Measurements from ENCODE around the gene TBX19.
A peak's percentile ranks its signal among the peaks of the same experiment; 100 is the strongest.
"Not testable (repeated sequence)": the region's sequence is repeated elsewhere in the genome, so short reads cannot be mapped to it uniquely, and the experiment has no call there.

Gene TBX19

DNA sequence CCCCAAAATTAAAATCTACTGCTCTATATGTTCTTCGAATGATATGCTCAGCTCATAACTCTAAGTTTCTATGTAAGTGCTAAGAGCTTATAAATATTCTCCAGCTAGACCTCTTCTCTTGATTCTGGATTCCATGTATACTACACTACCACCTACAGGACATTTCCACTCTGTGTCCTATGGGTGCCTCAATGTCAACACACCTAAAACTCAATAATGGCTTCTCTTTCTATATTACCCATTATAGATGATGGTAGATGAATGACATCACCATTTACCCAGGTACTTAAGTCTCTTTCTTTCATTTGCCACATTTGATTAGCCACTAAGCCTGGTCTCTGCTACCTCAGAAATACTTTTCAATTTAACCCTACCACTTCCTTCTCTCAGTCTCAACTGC, 41.3 kb downstream of the TBX19 start:
- peak; percentile 29 for DNase-seq

DNA sequence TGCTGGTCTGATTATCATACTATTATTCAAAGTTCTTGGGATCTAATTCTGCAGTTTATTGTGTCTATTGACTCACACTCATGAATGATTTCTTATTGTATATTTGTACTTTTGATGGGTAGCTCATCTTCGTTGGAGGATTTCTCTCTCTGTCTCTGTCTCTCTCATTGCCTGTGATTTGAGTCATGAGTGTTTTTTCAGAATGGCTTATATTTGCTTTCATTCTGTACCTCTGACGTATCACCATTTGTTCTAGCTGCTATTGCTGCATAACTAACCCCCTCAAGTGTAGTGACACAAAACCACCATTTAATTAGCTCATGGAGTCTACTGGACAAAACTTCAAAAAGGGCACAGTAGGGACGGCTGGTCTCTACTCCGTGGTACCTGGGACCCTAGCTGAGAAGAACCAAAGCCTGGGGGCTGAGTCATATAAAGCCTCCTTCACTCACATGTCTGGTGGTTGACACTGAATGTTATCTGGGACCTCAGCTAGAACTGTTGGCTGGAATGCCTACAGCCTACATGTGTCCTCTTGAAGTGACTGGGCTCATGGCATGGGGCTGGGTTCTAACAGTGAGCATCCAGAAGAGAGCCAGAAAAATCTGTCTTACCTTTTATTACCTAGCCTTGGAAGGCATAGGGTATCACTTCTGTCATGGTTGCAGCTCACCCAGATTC, 44.2 kb downstream of the TBX19 start:
- DNase-seq, result no peak

DNA sequence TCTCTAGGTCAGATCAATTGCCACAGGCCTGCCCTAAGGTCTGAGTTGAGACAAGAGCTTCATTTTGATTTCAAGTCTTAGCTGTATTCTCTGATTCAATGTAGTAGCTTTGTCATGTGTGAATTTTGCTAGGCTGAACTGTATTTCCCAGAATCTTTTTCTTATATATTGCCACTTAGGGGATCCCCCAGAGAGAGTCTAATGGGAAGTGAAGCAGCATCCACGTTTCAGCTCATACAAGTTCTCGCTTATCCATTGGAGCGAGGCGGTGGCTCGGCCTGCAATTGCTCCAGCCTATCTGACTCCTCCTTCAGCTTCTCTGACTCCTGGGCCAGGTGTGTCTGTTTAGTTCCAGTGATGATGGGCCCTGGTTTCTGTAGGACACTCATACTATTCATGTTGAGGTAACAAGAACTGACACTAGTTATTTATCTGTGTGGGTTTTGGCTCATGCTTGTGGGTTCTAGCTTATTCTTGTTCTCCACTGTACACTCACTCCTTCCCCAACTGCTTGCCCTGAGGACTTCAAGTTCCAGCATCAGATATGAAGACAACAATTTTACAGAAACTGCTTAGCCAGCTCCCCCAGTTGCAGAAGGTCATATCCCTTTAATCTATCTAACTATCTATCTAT, 48.2 kb downstream of the TBX19 start:
- no peak for DNase-seq

DNA sequence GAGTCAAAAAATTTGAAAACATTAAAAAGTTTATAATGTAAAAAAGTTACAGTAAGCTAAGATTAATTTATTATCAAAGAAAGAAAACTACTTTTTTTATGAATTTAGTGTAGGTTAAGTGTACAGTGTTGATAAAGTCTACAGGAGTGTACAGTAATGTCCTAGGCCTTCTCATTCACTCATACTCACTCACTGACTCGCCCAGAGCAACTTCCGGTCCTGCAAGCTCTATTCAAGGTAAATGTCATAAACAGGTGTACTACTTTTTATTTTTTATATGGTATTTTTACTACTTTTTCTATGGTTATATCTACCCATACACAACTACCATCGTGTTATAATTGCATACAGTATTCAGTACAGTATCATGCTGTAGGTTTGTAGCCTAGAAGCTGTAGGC, 49.6 kb downstream of the TBX19 start:
- no peak for DNase-seq

DNA sequence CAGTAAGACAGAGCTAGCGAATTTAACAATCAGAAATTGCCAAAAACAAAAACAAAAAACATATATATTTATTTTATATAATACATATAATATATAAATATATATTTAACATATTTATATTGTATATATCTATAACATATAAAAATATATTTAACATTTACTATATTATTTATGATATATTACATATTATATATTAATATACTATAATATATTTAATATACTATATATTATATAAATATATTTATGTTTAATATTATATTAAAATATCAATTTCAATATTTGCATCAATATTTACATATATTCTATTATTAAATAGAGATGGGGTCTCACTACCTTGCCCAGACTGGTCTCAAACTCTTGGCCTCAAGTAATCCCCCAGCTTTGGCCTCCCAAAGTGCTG, 50.9 kb downstream of the TBX19 start:
- no peak for DNase-seq

DNA sequence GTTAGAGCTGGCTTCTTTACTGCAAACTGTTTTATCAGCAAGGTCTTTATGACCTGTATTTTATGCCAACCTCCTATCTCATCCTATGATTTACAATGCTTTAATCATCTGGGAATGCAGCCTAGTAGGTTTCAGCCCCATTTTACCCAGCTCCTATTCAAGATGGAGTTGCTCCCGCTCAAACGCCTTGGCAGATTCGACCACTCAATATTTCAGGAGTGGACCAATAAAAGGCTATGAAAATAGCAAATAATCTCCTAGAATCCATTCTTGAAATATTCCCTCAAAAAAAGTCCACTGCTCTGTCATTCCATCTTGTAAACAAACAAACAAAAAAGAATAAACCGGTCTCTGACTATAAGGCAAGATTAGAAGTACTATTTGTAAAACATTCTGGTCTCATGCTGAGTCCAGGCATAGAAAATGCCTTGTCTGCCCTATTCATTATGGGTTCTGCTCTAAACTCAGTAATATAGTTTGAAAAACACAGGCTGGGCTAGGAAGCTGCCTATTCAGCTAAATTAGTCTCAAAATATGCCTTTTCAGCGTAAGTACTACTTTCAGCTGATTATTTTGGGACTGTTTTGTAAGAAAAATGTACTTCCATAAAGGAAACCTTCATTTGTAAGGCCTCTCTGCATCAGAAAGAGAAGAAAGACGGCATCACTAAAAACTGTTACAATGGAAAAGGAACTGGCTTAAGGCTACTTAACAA, 53.0 kb downstream of the TBX19 start:
- no peak for DNase-seq

DNA sequence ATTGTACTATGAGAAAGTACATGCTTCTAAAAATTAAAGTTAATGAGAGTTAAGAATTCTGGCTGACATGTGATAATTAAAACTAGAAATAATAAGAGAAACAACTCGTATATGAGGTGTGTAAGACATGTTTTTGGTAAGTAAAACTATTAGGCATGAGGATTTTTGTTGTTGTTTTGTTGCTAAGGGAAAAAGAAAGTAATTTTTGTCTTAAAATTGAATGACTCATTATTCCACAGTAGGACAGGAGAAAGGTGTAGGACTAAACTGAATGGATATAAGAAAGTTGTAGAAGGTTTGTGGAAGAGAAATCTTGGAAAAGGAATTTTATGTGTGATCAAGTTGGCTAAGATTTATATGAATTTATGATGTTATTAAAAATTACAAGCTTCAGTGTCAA, 54.8 kb downstream of the TBX19 start:
- DNase-seq, result no peak

DNA sequence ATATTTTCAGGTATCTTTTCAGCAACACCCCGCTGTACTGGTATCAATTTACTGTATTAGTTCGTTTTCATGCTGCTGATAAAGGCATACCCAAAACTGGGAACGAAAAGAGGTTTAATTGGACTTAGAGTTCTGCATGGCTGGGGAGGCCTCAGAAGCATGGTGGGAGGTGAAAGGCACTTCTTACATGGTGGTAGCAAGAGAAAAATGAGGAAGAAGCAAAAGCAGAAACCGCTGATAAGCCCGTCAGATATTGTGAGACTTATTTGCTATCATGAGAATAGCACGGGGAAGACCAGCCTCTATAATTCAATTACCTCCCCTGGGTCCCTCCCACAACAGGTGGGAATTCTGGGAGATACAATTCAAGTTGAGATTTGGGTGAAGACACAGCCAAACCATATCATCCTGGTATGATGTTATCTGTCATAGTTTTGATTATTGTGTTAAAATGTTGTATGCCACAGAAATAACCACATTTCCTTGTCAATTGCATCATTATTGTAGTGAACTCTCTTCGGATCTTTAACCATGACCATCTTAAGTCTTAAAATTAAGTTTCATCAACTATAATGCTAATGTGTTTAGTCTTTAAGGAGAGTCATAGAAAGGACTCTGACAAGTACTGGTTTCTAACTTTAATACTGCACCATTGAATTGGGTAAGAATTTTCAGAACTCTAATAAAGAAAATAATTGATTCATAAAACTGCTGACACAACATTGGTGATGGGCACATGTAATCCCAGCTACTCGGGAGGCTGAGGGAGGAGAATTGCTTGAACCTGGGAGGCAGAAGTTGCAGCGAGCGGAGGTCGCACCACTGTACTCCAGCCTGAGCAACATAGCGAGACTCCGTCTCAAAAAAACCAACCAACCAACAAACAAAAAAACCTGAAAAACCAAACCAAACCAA, 58.2 kb downstream of the TBX19 start:
- DNase-seq, result peak; percentile 48

DNA sequence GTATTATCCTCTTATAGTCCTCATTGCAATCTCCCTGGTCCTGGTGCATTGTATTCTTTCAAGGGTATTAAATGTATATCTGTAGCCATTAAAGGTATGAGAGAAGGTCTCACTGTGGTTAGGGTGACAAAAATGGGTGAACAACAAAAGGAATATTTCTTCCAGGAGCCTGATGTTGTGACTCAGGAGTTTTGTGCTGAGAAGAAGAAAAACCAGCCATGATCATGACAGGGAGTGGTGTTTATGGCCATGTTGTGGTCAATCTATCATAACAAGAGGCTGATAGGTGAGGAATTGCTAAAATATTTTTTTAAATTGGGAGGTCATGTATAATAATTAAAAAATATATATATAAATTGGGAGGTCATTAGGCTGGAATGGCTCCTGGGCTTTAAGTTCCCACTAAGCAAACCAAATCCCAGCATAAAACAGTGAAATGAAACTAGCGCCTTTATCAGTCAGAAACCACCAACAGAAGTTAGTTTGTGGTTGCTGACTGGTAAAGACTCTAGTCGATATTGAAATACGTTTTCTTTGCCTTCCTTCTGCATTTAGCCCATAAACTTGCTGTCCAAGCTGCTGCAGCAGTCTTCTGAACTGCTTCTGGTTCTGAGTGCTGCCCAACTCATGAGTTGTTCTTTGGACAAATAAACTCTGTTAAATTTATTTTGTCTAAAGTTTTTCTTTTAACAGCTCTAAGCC, 60.3 kb downstream of the TBX19 start:
- DNase-seq, result peak; percentile 95

DNA sequence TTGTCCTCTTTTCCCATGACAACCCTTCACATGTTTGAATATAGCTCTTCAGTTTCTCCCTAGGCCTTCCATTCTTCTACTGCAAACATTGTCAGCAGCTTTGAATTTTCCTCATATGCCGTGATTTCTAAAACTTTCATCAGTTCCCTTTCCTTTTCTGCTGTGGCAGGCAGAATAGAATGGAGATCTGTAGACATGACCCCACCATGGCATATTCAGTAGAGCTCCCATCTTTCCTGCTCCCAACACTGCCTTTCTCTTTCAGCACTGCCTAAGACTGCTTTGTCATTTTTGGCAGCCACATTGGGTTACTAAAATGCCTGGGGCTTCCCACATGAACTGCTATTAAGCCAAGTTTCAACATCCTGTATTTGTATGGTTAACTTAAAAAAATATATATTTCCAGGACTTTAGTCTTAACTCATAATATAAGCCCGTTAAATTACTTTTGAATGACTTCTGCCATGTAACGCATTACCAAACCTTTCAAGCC, 60.9 kb downstream of the TBX19 start:
- peak; percentile 46 for DNase-seq

DNA sequence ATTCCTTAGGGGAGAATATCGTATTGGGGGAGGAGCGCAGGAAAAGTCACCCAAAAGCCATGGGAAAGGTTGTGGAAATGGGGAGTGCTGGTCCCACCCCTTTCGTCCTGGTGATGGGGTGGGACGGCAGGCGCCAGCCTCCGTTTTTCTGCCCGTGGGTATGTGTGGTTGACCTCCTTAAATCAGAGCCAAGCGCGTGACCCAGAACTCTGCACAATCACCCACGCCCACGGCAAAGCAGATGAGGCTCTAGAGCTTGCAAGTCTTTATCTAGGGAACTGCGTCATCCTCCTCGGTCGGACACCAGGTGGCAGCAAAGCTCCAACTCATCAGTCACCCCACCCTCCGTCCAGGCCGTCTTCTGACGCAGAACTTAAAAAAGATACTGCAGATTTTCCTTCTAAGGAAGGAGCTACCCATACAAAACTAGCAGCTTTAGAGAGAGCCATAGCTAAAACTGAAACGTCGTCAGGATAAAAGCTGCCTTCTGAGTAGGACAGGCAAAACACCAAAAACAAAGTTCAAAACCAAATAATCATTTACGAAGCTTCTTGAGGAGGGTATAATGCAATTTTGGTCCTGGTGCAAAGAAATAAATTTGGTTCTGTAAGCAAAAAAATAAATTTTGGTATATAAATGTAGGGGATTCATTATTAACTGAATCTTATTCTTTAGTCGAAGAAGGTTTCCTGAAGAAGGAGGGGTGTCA, 62.0 kb downstream of the TBX19 start:
- DNase-seq, result peak; percentile 60

DNA sequence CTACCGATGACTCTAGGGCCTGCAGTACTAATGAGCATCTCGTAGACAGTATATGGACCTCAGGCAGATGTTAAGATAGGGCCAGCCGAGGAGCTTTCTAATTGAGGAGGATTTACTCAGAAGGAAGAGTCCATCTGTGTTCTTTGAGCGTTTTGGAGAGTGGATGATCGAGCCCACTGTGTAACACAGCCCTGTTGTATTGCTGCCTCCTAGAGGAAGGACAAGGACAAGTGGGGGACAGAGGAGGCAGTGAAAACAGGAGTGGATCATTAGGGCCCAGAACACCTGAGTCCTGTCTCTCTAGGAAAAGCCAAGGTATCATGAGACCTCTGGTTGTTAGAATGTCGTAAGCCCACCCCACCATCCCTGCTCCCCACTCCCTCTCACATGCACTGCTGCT, 62.9 kb downstream of the TBX19 start:
- DNase-seq, result no peak

DNA sequence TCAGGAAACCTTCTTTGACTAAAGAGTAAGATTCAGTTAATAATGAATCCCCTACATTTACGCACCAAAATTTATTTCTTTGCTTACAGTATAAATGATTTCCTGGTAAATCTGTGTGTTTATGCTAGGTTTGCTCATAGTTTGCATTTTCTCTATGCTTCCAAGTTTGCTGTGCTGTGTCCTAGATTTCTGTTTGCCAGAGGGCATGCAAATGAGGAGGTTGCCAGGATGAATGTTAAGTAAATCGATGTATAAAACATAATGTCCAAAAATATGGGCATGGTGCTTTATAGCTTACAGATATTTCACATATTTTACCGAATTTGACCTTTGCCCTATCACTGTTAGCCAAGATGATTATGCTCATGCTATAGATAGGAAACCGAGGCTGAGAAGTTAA, 63.8 kb downstream of the TBX19 start:
- no peak for DNase-seq

DNA sequence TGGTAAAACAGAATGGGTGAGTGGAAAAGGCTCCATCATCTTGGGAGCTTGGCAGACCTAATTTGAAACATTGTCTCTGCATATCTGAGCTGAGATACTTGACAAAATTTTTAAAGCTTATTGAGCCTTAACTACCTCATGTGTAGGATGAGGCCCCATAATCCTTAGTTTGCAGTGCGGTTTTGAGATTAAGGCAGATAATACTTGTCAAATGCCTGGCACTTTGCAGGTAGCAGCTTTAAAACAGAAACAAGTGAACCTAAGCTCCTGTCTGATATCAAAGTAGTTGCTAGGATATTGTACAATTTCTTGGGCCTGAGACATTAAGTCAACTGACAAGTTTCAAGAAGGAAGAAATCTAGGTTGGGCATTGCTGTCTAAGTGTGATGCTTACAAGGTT, 65.3 kb downstream of the TBX19 start:
- no peak for DNase-seq

DNA sequence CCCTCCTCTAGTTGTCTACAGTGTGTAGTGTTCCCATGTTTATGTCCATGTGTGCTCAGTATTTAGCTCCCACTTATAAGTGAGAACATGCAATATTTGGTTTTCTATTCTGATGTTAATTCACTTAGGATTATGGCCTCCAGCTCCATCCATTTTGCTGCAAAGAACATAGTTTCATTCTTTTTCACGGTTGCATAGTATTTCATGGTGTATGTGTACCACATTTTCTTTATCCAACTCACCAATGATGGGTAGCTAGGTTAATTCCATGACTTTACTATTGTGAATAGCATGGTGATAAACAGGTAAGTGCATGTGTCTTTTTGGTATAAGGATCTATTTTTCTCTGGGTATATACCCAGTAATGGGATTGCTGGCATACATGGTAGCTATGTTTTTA, 67.0 kb downstream of the TBX19 start:
- no peak for DNase-seq

DNA sequence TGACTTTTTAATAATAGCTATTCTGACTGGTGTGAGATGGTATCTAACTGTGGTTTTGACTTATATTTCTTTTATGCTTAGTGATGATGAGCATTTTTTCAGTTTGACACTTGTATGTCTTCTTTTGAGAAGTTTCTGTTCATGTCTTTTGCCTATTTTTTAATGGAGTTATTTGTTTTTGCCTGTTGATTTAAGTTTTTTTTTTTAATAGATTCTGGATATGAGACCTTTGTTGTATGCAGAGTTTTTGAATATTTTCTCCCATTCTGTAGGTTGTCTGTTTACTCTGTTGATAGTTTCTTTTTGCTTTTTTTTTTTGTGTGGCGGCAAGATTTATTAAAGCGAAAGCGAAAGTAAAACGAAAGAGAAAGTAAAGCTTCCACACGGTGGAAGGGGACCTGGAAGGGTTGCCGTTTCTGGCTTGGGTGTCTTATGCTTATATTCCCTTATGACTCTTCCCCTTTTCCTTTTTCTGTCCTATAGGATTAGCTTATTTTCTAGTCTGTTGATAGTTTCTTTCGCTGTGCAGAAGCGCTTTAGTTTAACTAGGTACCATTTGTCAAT, 67.6 kb downstream of the TBX19 start:
- DNase-seq, result no peak

DNA sequence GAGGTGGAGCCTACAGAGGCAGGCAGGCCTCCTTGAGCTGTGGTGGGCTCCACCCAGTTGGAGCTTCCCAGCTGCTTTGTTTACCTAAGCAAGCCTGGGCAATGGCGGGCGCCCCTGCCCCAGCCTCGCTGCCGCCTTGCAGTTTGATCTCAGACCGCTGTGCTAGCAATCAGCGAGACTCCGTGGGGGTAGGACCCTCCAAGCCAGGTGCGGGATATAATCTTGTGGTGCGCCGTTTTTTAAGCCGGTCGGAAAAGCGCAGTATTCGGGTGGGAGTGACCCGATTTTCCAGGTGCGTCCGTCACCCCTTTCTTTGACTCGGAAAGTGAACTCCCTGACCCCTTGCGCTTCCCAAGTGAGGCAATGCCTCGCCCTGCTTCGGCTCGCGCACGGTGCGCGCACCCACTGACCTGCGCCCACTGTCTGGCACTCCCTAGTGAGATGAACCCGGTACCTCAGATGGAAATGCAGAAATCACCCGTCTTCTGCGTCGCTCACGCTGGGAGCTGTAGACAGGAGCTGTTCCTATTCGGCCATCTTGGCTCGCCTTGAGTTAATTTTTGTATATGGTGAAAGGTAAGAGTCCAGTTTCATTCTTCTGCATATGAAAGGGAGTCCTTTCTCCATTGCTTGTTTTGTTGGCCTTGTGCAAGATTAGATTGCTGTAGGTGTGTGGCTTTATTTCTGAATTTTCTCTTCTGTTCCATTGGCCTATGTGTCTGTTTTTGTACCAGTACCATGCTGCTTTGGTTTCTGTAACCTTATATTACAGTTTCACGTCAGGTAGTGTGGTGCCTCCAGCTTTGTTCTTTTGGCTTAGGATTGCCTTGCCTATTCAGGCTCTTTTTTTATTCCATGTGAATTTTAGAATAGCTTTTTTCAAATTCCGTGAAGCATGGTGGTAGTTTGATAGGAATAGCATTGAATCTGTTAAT, 73.9 kb downstream of the TBX19 start:
- not testable (repeated sequence) for DNase-seq

DNA sequence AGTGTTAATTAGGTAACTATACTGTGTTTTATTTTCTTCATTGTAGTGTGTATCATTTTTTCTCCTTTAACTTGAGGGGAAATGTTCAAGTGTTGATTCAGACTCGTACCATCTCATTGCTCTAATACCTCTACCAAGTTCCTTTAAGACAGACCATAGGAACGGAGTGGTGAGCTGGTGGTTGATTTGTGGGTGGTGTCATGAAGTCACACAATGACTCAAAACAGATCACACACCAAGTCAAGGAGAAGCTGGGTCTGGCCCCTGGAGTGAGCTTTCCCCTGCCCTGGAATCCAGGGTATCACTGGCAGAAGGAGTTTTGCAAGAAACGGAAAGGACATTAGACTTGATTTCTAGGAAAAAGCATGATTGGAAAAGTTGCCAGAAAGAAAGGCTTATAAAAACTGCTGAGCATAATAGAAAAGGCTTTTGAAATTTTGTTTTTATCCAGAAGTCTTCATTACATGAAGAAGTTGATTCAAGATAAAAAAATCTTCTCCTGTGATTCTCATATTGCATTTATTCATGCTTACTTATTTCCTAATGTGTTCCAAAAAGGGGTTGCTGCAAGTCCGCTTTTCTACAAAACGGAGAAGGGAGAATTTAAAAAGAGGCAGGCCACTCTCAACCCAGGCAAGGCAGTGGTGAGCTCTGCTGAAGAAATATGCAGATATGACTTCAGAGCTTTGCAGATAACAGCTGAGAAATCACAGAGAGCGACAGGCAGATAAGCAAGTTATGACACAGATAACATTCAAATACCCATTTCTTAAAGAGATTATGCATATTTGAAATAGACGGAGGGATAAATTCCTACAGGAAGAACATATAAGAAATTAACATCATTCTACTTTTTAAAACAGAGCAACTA, 79.7 kb downstream of the TBX19 start:
- peak; percentile 17 for DNase-seq

DNA sequence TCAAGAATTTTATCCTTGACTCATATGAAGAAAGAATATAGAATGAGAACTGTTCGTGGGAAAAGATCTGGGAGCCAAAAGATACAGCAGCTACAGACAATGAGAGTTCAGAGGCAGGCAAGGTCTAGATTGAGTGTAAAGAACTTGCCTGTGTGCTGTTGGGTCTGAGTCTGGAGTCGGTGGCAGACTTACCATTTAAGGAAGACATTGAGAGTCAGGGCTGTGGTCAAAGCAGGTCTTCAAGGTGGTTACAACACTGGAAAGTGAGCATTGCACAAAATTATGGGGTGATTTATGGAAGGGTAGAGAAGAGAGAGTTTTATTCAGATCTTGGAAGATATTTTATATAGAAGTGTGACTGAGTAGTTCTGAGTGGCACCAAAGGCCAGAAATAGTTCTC, 80.6 kb downstream of the TBX19 start:
- no peak for DNase-seq
